ENCODE measurements around the gene KLF15.
A peak's percentile ranks its signal among the peaks of the same experiment; 100 is the strongest.

KLF15 gene

DNA sequence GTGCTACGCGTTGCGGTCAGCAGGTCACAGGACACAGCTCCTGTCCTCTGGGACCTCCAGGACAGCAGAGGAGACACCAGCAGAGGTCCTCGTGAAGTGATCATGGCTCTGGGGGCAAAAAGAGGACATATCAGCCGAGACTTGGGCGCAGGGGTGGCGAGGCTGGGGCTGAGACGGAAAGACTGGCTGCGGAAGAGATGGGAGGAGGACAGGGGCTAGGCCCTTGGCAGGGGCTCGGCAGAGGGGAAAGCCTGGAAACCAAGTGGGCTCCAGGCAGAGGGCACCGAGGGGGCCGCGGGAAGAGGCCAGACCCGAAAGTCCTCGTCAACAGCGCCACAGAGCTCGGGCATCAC is 32.6 kb upstream of the KLF15 start:
- no peak for DNase-seq (ENCODE audit: low read depth in 2 of 3, low spot score in 2 of 3)

DNA sequence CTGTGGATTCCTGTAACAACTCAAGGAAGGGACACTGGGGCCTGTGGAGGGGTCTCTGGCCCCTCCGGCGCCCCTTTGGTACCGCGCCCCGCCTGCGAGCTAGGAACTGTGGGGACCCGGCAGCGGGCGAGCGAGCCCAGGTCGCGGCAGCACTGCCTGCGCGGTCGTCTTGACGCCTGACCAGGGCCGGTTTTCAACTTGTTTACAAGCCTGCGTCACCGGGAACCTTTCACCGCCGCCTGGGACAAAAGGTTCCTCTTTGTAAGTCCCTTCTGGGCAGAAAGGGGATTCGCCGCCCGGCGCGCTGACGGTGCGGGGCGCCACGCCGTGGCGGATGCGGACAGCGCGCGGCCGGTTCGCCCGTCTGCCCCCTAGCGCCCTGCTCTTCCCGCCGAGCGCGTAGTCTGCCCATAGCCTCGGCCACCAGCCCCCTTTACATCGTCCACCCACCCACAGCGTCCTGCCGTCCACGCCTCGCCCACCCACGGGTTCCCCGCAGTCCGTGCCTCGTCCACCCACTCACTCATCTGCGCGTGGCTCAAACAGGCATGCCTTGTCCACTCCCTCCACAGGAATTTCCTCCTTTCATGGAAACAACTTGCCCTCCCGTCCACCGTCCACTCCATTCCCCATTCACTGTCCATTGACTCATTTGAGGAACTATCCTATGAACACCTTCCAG is 32.0 kb upstream of the KLF15 start:
- peak; percentile 11 to 24 (median 18) for DNase-seq (ENCODE audit: low read depth in 2 of 3, low spot score in 2 of 3)

DNA sequence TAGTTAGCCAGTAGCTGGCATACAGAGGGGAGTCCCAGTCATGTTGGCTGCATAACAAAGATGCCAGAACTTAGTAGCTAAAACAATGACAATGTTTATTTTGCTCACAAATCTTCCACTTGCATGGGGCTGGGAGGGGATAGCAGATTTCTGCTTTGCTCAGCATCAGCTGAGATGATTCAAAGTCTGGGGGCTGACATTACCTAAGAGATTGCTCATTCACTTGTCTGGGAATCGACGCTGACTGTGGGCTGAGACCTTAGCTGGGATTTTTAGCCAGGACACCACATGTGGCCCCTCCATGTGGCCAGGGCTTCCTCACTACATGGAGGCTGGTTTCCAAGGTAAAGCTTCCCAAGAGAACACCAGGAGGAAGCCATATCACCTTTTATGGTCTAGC is 24.8 kb upstream of the KLF15 start:
- no peak for DNase-seq (ENCODE audit: low read depth in 2 of 3, low spot score in 2 of 3)

DNA sequence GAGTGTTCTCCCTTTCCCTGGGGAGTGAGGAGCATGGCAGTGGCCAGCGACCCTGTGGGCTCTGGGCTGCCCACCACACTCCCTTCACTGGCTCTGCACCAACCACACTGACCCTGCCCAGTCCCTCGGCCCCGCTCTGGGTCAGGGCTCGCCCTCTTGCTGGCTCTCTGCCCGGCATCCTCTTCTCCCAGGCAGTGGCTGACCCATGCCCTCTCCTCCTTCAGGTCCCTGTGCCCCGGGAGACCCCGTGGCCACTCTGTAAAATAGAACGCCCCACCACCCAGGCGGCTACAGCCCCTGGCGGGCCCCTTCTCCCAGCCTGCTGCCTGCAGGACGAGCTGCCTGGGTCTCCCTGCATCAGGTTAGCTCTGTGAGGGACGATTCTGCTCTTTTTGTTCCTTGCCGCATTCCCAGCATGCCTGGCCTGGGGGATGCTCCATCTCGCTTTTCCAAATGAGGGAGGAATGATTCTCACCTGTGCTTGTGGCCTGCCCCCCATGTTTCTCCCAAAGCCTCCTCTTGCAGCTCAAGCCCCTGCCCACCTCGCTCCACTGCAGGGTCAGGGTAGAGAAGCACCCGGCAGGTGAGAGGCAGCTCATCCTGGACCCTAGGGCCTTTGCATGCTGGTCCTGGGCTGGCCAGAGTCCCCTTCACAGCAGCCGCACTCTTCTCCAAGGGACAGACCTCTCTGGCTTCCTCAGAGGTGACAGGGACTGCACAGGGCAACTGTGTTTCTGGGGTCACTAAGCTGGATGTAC is 23.0 kb upstream of the KLF15 start:
- no peak for DNase-seq (ENCODE audit: low read depth in 2 of 3, low spot score in 2 of 3)

DNA sequence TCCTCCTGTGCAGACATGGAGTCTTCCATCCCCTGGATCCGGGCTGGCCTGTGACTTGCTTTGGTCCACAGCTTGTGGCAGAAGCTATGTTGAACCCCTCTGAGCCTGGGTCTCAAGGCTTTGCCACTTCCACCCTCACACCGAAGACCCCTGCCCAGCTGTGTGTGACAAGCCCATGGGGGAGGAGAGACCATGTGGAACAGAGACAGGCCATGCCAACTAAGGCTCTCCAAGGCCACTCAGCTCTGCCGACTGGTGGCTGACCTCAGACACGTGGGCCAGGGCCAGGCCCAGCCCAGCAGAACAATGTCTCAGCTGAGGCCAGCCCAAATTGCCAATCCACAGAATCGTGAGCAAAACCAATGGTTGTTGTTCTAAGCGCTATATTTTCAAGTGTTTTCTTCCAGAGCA is 21.1 kb upstream of the KLF15 start:
- no peak for DNase-seq (ENCODE audit: low read depth in 2 of 3, low spot score in 2 of 3)

DNA sequence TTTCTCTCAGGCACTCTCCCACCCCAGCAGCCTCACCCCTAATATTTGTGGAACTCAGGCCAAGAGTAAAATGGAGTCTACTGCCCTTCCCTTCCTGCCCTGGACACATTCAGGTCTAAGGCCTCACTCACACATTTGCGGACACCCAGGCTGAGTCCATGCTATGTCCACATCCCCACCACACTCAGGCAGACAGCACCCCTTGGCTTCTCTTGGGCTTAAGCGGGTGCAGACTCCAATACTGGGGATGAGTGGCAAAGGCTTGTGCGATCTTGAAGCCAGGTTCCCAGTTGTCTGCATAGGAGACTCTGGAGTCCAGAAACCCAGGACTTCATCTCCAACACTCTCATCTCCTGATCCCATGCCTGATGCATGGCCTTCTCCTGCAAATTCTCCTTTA is 20.0 kb upstream of the KLF15 start:
- DNase-seq (ENCODE audit: low read depth in 2 of 3, low spot score in 2 of 3): no peak

DNA sequence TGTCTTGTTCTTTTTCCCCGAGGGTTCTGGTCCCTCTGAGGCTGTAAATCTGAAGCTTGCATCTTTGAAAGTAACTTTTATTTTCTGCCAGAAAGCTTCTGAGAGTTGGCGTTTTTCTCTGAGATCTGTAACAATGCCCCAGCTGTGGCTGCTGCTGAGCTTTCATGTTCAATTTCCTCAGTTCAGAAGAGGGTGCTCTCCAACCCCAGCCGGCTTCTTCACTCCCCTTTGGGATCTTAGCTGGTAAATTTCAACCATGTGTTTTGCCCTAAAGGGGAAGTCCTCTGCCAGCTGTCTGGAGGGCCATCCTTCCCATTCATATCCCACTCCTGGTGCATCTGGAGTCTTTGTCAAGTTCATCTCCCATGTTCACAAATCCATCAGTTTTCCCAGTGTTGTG is 19.2 kb upstream of the KLF15 start:
- no peak for DNase-seq (ENCODE audit: low read depth in 2 of 3, low spot score in 2 of 3)

DNA sequence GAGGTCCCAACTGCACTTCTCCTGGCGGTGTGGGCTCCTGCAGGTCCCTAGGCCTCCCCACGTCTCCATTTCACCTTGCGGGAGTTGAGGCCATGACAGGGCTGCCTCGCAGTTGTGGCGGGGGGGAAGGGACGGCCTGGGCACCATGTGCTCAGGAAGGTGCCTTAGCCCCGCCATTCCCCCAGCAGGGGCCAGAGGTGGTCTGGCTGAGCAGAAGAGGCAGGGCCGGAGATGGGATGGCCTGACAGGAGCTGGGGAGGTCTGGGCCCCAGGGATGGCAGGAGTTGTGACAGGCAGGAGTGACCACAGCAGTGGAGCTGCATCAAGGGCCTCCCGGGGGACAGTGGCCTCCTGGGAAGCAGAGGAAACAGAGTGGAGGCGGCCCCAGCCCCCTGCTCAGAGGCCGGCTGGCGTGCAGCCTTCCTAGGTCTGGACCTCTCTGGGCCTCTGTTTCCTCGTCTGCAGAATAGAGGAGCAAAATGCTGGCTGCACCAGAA is 18.7 kb upstream of the KLF15 start:
- no peak for DNase-seq (ENCODE audit: low read depth in 2 of 3, low spot score in 2 of 3)

DNA sequence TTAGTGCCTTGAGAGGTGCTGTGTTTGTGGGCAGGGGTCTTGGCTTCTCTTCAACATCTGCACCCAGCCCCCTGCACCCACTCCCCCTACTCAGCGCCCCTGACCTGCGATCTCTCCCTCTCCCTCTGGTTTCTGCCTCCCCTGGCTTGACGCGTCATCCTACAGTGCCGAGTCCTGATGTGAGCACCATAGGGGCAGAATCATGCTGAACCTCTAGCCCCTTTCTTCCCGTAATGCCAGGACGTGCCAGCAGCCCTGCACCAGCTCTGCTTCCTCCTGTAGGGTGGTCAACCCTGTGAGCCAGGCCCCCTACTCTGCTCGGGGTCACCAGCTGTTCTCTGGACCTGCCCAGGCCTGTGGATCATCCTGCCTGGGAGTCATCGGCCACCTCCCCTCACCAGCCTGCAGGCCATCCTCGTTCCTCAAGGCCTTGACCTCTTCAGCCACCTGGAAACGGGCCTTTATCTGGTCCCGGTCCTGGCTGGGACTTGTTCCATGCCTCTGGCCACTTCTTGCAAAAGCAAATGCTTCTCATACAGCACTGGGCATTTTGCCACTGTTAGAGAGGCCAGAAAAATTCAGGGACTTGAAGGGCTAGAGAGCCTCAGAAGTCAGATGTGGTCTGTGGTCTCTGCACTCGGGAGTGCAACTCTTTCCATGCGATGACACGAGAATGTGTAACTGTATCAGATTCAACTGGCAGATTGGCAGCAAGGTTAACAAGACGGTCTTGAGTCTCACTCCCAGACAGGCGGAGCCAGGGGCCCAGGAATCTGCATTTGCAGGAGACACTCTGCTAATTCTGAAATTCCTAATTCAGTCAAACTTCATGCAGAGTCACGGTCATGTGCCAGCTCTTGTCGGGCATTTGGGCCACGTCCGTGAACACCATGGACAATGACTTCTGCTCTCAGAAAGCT is 16.7 kb upstream of the KLF15 start:
- DNase-seq (ENCODE audit: low read depth in 2 of 3, low spot score in 2 of 3): no peak

DNA sequence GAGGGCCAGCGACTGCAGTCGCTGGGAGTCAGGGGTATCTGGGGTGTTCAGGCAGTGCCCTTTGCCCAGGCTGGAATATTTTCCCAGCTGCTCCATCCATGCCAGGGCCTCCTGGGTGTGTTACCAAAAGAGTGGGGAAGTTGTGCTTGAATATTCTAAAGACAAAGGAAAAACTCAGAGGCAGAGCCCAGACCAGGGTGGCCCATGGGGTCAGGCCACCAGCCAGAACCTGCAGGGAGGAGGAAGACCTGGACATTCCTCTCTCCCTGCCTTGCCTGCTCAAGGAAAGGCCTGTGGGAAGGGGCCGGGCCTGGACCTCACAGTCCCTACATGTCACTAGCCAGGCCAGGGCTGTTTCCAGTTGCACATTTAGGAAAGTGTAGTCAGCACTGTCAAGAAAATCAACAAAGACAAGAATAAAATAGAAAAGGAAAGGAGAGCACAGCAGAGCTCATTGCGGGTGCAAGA is 16.0 kb upstream of the KLF15 start:
- no peak for DNase-seq (ENCODE audit: low read depth in 2 of 3, low spot score in 2 of 3)

DNA sequence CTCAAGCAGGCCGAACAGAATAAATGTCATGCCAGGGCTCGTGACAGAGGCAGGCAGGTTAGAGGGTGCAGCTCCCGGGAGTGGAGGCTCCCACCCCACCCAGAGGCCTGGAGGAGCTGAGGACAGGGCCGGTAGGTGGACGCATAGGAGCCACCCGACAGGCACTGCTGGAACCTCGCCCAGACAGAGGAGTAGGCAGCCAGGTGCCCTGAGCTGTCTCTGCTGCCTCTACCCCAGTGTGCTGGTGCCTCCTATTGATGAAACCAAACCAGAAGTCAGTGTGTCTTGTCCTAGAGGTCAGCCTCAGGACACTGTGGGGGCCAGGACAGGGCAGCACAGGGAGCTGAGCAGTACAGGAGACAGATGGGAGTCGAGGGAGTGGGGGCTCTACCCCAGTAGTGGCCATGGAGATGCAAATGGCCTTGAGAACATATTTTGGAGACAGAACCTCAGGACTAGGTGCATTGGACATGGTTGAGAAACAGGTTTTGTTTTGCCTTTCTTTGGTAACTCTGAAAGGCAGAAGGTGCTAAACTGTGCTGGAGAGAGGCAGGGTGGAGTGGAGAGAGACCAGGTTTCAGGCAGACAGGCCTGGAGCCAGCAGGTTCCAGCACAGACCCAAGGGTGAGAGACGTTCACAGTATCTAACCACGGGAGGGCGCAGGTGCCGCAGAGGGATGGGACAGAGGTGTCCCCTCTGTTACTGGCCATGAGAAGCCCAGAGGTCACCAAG is 15.4 kb upstream of the KLF15 start:
- no peak for DNase-seq (ENCODE audit: low read depth in 2 of 3, low spot score in 2 of 3)

DNA sequence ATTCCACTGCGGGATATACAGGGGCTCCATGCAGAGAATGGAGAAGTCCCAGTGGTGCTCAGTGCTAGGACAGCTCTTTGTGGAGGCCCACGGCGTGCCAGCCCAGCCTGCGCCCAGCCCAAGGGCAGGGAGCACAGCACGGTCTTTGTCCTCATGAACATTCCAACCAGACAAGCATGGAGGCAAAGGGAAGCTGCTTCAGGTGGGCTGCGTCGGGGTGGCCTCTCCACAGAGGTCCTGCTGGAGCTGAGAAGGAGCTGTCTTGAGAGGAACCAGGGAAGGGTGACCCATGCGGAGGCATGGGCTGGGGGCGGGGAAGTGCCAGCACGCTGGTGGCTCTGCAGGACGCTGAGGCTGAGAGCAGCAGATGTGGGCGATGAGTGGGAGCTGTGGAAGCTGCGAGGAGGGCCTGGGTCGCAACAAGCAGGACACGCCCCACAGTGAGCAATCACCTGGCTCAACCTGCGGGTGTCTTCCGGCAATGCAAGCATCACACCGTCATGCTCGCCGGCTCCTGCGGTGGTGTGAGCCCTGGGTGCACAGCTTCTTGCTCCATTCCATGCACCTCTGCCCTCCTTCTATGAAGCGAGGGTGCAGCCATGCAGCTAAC is 14.0 kb upstream of the KLF15 start:
- DNase-seq (ENCODE audit: low read depth in 2 of 3, low spot score in 2 of 3): no peak

DNA sequence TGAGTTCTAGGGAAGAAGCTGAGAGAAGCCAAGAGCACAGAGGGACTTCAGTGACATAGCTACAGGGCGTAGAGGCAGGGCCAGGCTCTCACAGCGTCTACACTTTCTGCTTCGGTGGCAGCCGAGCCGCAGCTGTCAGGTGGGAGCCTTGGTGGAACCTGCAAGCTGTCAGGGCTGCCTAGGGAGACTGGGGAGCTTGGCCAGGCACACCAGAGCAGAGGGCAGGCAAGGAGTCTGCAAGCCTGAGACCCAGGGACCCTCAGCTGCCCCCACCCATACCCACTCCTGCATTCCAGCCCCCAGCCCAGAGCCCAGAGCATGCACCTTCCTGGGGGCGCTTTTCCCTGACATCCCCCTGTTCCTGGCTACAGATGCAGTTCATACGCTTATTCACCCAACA is 13.4 kb upstream of the KLF15 start:
- DNase-seq (ENCODE audit: low read depth in 2 of 3, low spot score in 2 of 3): no peak

DNA sequence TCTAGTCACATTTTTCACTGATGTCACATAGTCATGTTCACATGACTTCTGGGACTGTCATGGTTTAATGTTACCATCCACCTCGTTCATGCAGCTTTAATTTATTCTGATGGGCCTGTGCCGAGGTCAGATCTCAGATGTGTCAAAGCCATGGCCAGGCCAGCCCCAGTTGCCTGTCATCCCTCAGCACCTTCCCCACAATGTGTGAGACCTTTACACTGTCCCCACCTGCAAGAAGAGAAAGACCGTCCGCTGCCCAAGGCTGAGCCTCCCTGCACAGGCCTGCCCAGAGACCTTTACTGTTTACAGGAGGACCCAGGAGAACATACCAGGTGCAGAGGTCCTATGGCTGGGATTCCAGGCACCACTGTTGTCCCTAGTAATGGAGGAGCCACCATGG is 12.8 kb upstream of the KLF15 start:
- DNase-seq (ENCODE audit: low read depth in 2 of 3, low spot score in 2 of 3): no peak

DNA sequence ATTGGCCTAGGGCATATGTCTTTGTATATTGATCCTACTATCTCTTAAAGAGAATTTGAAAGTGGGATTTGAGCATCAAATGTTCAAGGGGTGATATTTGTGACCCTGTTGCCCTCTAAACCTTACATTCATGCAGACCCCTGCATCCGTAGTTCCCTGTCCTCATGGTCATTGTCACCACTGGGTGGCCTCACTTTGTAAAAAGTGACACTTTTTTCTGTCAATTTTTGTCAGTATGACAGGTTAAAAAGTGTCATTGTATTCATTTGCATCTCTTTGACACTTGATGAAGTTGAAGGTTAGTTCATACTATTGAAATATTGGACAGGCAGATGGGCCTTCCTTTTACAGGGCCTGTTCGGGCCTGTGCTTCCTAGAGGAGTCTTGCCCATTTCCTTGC is 12.3 kb upstream of the KLF15 start:
- no peak for DNase-seq (ENCODE audit: low read depth in 2 of 3, low spot score in 2 of 3)

DNA sequence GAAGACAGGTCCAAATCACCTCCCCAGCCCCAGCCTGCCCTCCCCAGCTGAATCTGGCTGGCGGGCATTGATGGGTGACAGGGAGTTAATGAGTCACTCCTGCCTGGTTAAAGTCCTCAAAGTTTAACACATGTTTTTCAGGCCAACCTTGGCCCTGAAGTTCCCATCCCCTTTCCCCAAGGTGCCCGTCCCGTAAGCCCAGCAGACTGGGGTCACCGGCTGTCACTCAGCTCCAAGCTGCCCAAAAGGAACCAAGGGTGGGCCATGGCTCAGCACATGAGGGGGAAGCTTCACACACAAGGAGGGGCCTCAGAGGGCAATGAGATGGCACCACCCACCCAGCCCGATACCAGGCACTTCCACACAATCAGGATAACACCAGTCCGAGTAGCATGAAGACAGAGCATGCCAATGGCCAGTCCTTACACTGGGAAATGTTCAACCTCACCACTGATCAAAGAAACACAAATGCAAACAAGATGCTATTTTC is 10.2 kb upstream of the KLF15 start:
- DNase-seq (ENCODE audit: low read depth in 2 of 3, low spot score in 2 of 3): no peak

DNA sequence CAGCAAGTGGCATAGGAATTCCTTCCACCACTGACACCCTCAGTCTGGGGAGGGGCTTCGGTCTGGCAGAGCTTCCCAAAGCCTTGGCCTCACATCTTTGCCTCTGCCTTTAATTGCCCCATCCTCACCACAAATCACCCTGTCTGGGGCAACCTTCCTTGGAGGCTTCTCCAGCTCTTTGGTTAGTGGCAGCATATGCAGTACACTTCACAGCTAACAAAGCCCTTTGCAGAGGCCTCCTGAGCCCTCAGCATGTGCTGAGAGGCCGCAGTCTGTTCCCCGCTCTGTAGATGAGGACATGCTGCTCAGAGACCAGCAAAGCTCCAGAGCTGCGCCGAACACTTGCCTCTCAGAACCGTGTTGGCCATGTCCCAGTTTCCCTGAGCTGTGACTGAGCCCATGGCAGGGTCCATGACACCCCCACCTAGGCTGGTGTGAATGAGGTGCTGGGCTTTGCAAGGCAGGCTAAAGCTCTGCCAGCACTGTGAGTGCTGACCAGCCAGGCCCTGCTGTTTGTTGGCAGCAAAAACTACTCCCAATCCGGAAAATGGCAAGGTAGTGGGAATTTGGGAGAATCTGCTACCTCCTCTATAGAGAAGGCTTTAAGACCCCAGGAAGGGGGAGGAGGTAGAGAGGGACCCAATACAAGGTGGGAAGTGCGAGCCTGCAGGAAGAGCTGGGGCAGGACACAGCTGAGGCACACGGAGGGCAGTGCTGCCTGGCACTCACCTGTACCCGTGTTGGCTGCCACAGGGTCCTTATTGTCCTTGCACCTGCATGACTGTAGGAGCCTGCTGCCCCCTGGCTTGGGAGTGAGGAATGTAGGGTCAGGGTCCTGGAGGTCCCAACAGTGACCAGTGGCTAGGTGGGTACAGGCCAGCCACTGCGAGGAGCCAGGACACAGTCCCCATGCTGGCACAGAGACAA is 8.4 kb upstream of the KLF15 start:
- DNase-seq (ENCODE audit: low read depth in 2 of 3, low spot score in 2 of 3): no peak

DNA sequence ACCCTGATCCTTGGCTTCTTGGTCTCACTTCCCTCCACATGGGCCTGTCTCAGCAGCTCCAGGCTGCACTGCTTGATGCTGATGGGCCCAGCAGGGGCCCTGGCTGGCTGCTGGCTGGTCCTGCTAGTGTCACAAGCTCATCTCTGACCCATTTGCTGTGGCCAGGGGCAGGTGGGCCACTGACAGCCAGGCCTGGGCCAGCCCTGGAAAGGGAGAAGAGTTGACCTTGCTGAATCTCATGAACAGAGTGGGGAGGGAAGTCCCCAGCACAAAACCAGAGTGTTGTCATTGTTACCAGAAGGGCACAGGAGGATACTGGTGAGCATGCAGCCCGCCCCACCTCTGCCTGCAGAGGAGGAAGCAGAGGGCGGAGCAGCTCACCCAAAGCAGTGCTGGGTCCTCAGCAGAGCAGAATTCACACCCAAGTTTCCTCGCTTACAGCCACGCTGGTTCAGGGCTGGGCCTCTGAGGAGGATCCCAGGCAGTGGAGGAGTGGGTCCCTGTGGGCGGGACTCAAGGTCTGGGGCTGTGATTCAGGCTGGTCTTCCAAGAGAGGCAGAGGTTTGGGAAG is 7.6 kb upstream of the KLF15 start:
- DNase-seq (ENCODE audit: low read depth in 2 of 3, low spot score in 2 of 3): no peak

DNA sequence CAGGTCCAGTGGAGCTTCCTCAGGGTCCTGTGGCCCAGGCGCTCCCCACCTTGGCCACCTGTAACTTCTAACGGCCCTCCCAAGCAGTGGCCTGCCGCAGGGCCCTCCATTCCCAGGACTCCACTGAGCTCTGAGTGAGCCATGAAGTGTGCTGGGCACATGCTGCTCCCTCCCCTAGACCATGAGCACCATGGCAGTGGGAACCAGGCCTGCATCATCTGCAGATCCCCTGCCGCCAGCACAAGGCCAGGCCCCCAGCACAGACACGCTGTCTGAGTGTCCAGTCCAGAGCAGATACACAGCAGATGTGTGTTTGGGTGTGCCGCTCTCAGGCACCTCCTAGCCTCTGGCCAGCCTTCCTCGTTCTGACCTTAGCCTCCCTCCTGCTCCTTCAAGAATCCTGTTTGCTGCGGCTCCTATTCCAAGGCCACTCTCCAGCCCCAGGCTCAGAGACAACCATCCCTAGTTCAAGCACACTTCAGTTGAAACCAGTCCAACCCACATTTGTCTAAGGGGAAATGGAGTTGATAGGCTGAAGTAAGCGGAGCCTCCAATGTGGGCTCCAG is 7.0 kb upstream of the KLF15 start:
- no peak for DNase-seq (ENCODE audit: low read depth in 2 of 3, low spot score in 2 of 3)
